H9 (cell line): ENCODE results near the gene VSIG10L. TPM values are rescaled to one million over a fixed set of nuclear protein-coding genes. Genes with fewer than 3 reads are reported as not detected.

Experiments used
- DNase-seq: peaks from one replicate; pipeline ENCODE4 v3.0.0-alpha.2; 2017
- H2AFZ ChIP-seq: one replicate; pipeline ENCODE4 v1.6.1; 2013; ENCODE audit warnings: mild to moderate bottlenecking, low read length, control low read depth, moderate library complexity
- H2AK5ac ChIP-seq: 2 replicates; pipeline ENCODE4 v1.6.1; 2013; ENCODE audit warnings: low read length, control low read depth, mixed read lengths; ENCODE audit not compliant: insufficient read length
- H2BK120ac ChIP-seq: one replicate; pipeline ENCODE4 v1.6.1; 2013; ENCODE audit warnings: low read depth, mild to moderate bottlenecking, low read length, control low read depth, inconsistent platforms; ENCODE audit not compliant: poor library complexity, severe bottlenecking
- H2BK12ac ChIP-seq: 2 replicates; pipeline ENCODE4 v1.6.1; 2013; ENCODE audit warnings: low read length, control low read depth, mixed read lengths, low read depth; ENCODE audit not compliant: insufficient read length
- H2BK15ac ChIP-seq: 2 replicates; pipeline ENCODE4 v1.6.1; 2013; ENCODE audit warnings: low read depth, low read length, control low read depth
- H2BK20ac ChIP-seq: one replicate; pipeline ENCODE4 v1.6.1; 2013; ENCODE audit warnings: low read depth, mild to moderate bottlenecking, low read length, control low read depth, inconsistent platforms; ENCODE audit not compliant: poor library complexity, severe bottlenecking
- H2BK5ac ChIP-seq: 2 replicates; pipeline ENCODE4 v1.6.1; 2013; ENCODE audit warnings: low read length, control low read depth, mixed read lengths; ENCODE audit not compliant: insufficient read length
- H3K14ac ChIP-seq: 2 replicates; pipeline ENCODE4 v1.6.1; 2013; ENCODE audit warnings: low read length, control low read depth; ENCODE audit not compliant: insufficient read depth
- H3K18ac ChIP-seq: 2 replicates; pipeline ENCODE4 v1.6.1; 2013; ENCODE audit warnings: low read depth, mild to moderate bottlenecking, mixed read lengths, low read length, control low read depth; ENCODE audit not compliant: insufficient read length
- H3K23ac ChIP-seq: 2 replicates; pipeline ENCODE4 v1.6.1; 2013; ENCODE audit warnings: low read length, control low read depth, mixed read lengths, low read depth; ENCODE audit not compliant: insufficient read length
- H3K23me2 ChIP-seq: 2 replicates; pipeline ENCODE4 v1.6.1; 2013; ENCODE audit warnings: low read depth, mild to moderate bottlenecking, mixed read lengths, low read length, control low read depth; ENCODE audit not compliant: insufficient read length, poor library complexity, severe bottlenecking
- H3K27ac ChIP-seq: 2 replicates; pipeline ENCODE4 v1.5.1; 2013; ENCODE audit warnings: low read length, control low read depth, mixed read lengths, low read depth; ENCODE audit not compliant: insufficient read length
- H3K27me3 ChIP-seq: 2 replicates; pipeline ENCODE4 v1.6.1; 2013; ENCODE audit warnings: low read length, control low read depth, inconsistent platforms; ENCODE audit not compliant: insufficient read depth
- H3K4ac ChIP-seq: 2 replicates; pipeline ENCODE4 v1.6.1; 2013; ENCODE audit warnings: low read depth, mild to moderate bottlenecking, control low read depth, inconsistent platforms, low read length, moderate library complexity
- H3K4me1 ChIP-seq: 2 replicates; pipeline ENCODE4 v1.6.1; 2013; ENCODE audit warnings: low read length, control low read depth, inconsistent platforms; ENCODE audit not compliant: insufficient read depth
- H3K4me2 ChIP-seq: 2 replicates; pipeline ENCODE4 v1.6.1; 2013; ENCODE audit warnings: low read length, control low read depth, mixed read lengths; ENCODE audit not compliant: insufficient read length, insufficient read depth
- H3K56ac ChIP-seq: 2 replicates; pipeline ENCODE4 v1.6.1; 2013; ENCODE audit warnings: low read depth, mild to moderate bottlenecking, mixed read lengths, low read length, control low read depth; ENCODE audit not compliant: insufficient read length
- H3K79me1 ChIP-seq: 2 replicates; pipeline ENCODE4 v1.6.1; 2013; ENCODE audit warnings: low read depth, mild to moderate bottlenecking, moderate library complexity, low read length, control low read depth, inconsistent platforms; ENCODE audit not compliant: insufficient read depth, poor library complexity, severe bottlenecking
- H3K79me2 ChIP-seq: 2 replicates; pipeline ENCODE4 v1.6.1; 2013; ENCODE audit warnings: low read length, control low read depth, inconsistent platforms; ENCODE audit not compliant: insufficient read depth
- H3K9ac ChIP-seq: 2 replicates; pipeline ENCODE4 v1.6.1; 2013; ENCODE audit warnings: low read length, control low read depth, mixed read lengths; ENCODE audit not compliant: insufficient read length; ENCODE audit errors: extremely low read depth
- H3K9me3 ChIP-seq: one replicate; pipeline ENCODE4 v1.6.1; 2013; ENCODE audit warnings: low read depth, low read length, inconsistent platforms; ENCODE audit not compliant: control insufficient read depth
- H3T11ph ChIP-seq: one replicate; pipeline ENCODE4 v1.6.1; 2013; ENCODE audit warnings: mild to moderate bottlenecking, low read length, control low read depth, inconsistent platforms
- H4K20me1 ChIP-seq: one replicate; pipeline ENCODE4 v1.6.1; 2013; ENCODE audit not compliant: control insufficient read depth, insufficient read length, insufficient read depth
- H4K5ac ChIP-seq: 2 replicates; pipeline ENCODE4 v1.6.1; 2013; ENCODE audit warnings: low read depth, mild to moderate bottlenecking, mixed read lengths, low read length, control low read depth; ENCODE audit not compliant: insufficient read length
- H4K8ac ChIP-seq: replicated peaks from 2 replicates; pipeline ENCODE4 v1.6.1; 2013; ENCODE audit warnings: low read length, control low read depth, mixed read lengths, low read depth; ENCODE audit not compliant: insufficient read length
- H4K91ac ChIP-seq: 2 replicates; pipeline ENCODE4 v1.6.1; 2013; ENCODE audit warnings: low read depth, mild to moderate bottlenecking, moderate library complexity, mixed read lengths, low read length, control low read depth; ENCODE audit not compliant: insufficient read length
- H3K27ac Mint-ChIP-seq, 3 experiments: 2 replicates in 2 of 3; 3 replicates in 1 of 3; pipeline ENCODE4 v1.8.0; 2020 to 2021; ENCODE audit warnings: mixed read lengths in 3 of 3, mild to moderate bottlenecking in 1 of 3, moderate library complexity in 1 of 3
- H3K27me3 Mint-ChIP-seq: 2 replicates; pipeline ENCODE4 v1.8.0; 2021; ENCODE audit warnings: low read depth, mild to moderate bottlenecking, moderate library complexity, mixed read lengths
- H3K36me3 Mint-ChIP-seq, 3 experiments: 2 replicates in 2 of 3; 3 replicates in 1 of 3; pipeline ENCODE4 v1.8.0; 2020 to 2021; ENCODE audit warnings: low read depth in 3 of 3, mixed read lengths in 3 of 3; ENCODE audit not compliant: insufficient read depth in 1 of 3
- H3K4me1 Mint-ChIP-seq, 2 experiments: 2 replicates each; pipeline ENCODE4 v1.8.0; 2020; ENCODE audit warnings: mixed read lengths in 2 of 2
- H3K4me3 Mint-ChIP-seq, 2 experiments: 2 replicates in 1 of 2; 3 replicates in 1 of 2; pipeline ENCODE4 v1.8.0; 2020 to 2021; ENCODE audit warnings: mild to moderate bottlenecking in 2 of 2, mixed read lengths in 2 of 2, moderate library complexity in 1 of 2
- H3K9me3 Mint-ChIP-seq, 2 experiments: 2 replicates in 1 of 2; 3 replicates in 1 of 2; pipeline ENCODE4 v1.8.0; 2020; ENCODE audit warnings: mild to moderate bottlenecking in 2 of 2, mixed read lengths in 2 of 2, moderate library complexity in 1 of 2
- WGBS: extraction: QIAGEN DNeasy Blood & Tissue Kit; methylation state at CpG from one replicate; pipeline ENCODE4 v1.1.7; 2013; ENCODE audit warnings: missing lambda C conversion rate, low lambda C conversion rate, mixed read lengths; ENCODE audit not compliant: insufficient read length; ENCODE audit errors: extremely low coverage; 5-methylcytosine and 5-hydroxymethylcytosine counted together
- long read RNA-seq: library from polyadenylated mRNA; unstranded; transcript quantifications from one replicate; pipeline ENCODE4 v2.0.0, GENCODE V29; 2020
- total RNA-seq: library from RNA; stranded (reverse); gene quantifications from 2 replicates; pipeline ENCODE4 v1.2.1, GENCODE V29; 2021
- TF ChIP-seq, protein P1 (sequence below): fragments of 200-600 bp; sonication (generic); conservative IDR thresholded peaks from 3 replicates; pipeline ENCODE4 v1.8.0; 2021; ENCODE audit warnings: antibody characterized with exemption, mild to moderate bottlenecking

Gene VSIG10L
- 5.3 and 5.6 TPM in 2 replicates for total RNA-seq
- long read RNA-seq, partial matches to known transcripts = 15 of 17 reads
- long read RNA-seq, other reads (novel, unspliced or antisense) = 2 of 17 reads

- Mint-ChIP-seq H3K27ac (peak within 1 kb of the TSS; percentile 32 to 95 (median 65); a peak in 6 of 7 replicates), H3K36me3 (peaks cover 2 to 8% (median 7%) of the 10 kb centered on the region in 3 experiments; a peak in 4 of 7 replicates), H3K4me3 (peak within 1 kb of the TSS; percentile 61 to 82), H3K4me1 (peaks cover 23 to 29% of the 10 kb centered on the region in 2 experiments), H3K27me3 (peaks cover 19% of the 10 kb centered on the region), H3K9me3 (no peaks in the 10 kb centered on the region; a peak in 1 of 5 replicates)
- Histone ChIP-seq H3K56ac (no peak within 1 kb of the TSS), H3K14ac (no peak within 1 kb of the TSS), H4K91ac (no peak within 1 kb of the TSS), H4K5ac (no peak within 1 kb of the TSS), H2AK5ac (no peak within 1 kb of the TSS), H3K18ac (no peak within 1 kb of the TSS), H2BK15ac (no peak within 1 kb of the TSS), H3K4ac (no peak within 1 kb of the TSS), H2BK12ac (no peak within 1 kb of the TSS), H3K9me3 (no peaks in the 10 kb centered on the region), H2AFZ (no peak within 1 kb of the TSS), H2BK20ac (no peak within 1 kb of the TSS), H3K4me1 (peaks cover 14% of the 10 kb centered on the region), H4K8ac (no peak within 1 kb of the TSS), H2BK120ac (no peak within 1 kb of the TSS), H3K9ac (no peak within 1 kb of the TSS), H3K4me2 (no peak within 1 kb of the TSS), H3K27ac (no peak within 1 kb of the TSS), H3K79me1 (no peaks in the 10 kb centered on the region), H2BK5ac (no peak within 1 kb of the TSS), H3K79me2 (no peaks in the 10 kb centered on the region), H3K23ac (no peak within 1 kb of the TSS), H3K27me3 (no peaks in the 10 kb centered on the region), H4K20me1 (no peaks in the 10 kb centered on the region), H3T11ph (no peak within 1 kb of the TSS), H3K23me2 (peaks cover 6% of the 10 kb centered on the region)
- TF ChIP-seq, protein P1, sequence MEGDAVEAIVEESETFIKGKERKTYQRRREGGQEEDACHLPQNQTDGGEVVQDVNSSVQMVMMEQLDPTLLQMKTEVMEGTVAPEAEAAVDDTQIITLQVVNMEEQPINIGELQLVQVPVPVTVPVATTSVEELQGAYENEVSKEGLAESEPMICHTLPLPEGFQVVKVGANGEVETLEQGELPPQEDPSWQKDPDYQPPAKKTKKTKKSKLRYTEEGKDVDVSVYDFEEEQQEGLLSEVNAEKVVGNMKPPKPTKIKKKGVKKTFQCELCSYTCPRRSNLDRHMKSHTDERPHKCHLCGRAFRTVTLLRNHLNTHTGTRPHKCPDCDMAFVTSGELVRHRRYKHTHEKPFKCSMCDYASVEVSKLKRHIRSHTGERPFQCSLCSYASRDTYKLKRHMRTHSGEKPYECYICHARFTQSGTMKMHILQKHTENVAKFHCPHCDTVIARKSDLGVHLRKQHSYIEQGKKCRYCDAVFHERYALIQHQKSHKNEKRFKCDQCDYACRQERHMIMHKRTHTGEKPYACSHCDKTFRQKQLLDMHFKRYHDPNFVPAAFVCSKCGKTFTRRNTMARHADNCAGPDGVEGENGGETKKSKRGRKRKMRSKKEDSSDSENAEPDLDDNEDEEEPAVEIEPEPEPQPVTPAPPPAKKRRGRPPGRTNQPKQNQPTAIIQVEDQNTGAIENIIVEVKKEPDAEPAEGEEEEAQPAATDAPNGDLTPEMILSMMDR = no peak
- no CpG with 5 or more reads among the region's 3 CpGs for WGBS
- no peak for DNase-seq
Observed at GRCh38 chr19:51341976-51342580, at the start of gene VSIG10L. TSS of gene VSIG10L (minus strand) at chr19:51342139. CDS start at chr19:51342124, 15 bp downstream.
